Activated T-cell treated with anti-CD3 and anti-CD28 coated beads, Interleukin-2, amount 50 U/mL, for 48 hours (primary cell): ENCODE measurements around the gene PRAMEF6.
"Not testable (repeated sequence)": the region's sequence is repeated elsewhere in the genome, so short reads cannot be mapped to it uniquely, and the experiment has no call there.

Experiments
- DNase-seq, 2 experiments: peaks; one replicate each; pipeline ENCODE4 v3.0.0-alpha.2; 2020

The PRAMEF6 gene

GRCh38 chr1:12947480-12947879 is at the start of gene PRAMEF6:
Gene PRAMEF6, minus strand, starts transcription at chr1:12947580. Its CDS starts 5,062 bp downstream, at chr1:12942518.
- DNase-seq, result not testable (repeated sequence)

GRCh38 chr1:12924368-12924767 is 23.0 kb downstream of the PRAMEF6 start:
- DNase-seq, result not testable (repeated sequence)

- not testable (repeated sequence) for DNase-seq
These were observed 25.6 kb downstream of the PRAMEF6 start for GRCh38 chr1:12921749-12922148.

- not testable (repeated sequence) for DNase-seq
These were observed 31.1 kb downstream of the PRAMEF6 start, which contains the start of gene PRAMEF7 for GRCh38 chr1:12916310-12916709. Gene PRAMEF7, plus strand, starts transcription at chr1:12916610. Its CDS starts 1,083 bp downstream, at chr1:12917693.

- DNase-seq, result not testable (repeated sequence)
These were observed 43.4 kb downstream of the PRAMEF6 start for GRCh38 chr1:12903793-12904572.

- not testable (repeated sequence) for DNase-seq
These were observed 48.2 kb downstream of the PRAMEF6 start for GRCh38 chr1:12899186-12899585.

- not testable (repeated sequence) for DNase-seq
These were observed 49.2 kb downstream of the PRAMEF6 start, which contains the start of gene PRAMEF10 for GRCh38 chr1:12898170-12898569. Gene PRAMEF10, minus strand, starts transcription at chr1:12898270. Its CDS starts 2,423 bp downstream, at chr1:12895847.
